ENCODE measurements around the gene PRM1.

PRM1 gene

DNA sequence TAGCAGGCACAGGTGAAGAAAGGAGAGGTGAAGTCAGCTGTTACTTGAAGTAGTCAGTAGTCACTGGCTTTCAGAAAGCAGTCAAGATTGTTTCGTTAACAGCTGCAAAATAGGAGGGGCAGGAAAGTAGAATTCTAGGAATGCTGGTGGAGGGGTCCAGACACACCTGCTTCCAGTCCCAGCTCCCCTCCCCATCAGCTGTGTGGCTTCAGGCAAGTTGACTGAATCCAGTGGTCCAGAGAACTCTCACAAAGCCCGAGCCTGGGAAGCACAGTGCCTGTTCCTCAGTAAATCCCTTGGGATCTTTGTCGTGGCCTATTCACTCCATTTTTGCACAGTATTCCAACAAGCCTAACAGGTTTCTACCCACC, 20.5 kb downstream of the PRM1 start:
- CTCF ChIA-PET = interaction anchor here (0.6 kb wide), 2 partner anchors 96 to 274 kb away, joined by 3 to 4 read pairs; no protein-coding TSS in a partner anchor
- no peak for DNase-seq (ENCODE audit: extremely low spot score)
- TF ChIP-seq SUZ12 (IDR thresholded peaks at IDR 0.05) (no peak), FOXM1 (IDR thresholded peaks at IDR 0.05; ENCODE audit: borderline replicate concordance) (no peak), PKNOX1 (IDR thresholded peaks at IDR 0.05) (no peak), ARNT (IDR thresholded peaks at IDR 0.05) (no peak), L3MBTL2 (conservative IDR thresholded peaks at IDR 0.05) (no peak), NFRKB (IDR thresholded peaks at IDR 0.05) (no peak), ELF4 (IDR thresholded peaks at IDR 0.05) (no peak), HDGF (IDR thresholded peaks at IDR 0.05; ENCODE audit: borderline replicate concordance) (no peak), TARDBP (IDR thresholded peaks at IDR 0.05) (no peak), FOXA1 (IDR thresholded peaks at IDR 0.05) (no peak), FOXK2 (IDR thresholded peaks at IDR 0.05) (no peak), BHLHE40 (IDR thresholded peaks at IDR 0.05; ENCODE audit: borderline replicate concordance) (no peak), CTBP1 (IDR thresholded peaks at IDR 0.05; ENCODE audit: borderline replicate concordance) (no peak), LEF1 (IDR thresholded peaks at IDR 0.05; ENCODE audit: borderline replicate concordance) (no peak), ZNF384 (IDR thresholded peaks at IDR 0.05) (no peak), SP1 (IDR thresholded peaks at IDR 0.05) (no peak)
- POLR2A ChIA-PET = no interaction called here

DNA sequence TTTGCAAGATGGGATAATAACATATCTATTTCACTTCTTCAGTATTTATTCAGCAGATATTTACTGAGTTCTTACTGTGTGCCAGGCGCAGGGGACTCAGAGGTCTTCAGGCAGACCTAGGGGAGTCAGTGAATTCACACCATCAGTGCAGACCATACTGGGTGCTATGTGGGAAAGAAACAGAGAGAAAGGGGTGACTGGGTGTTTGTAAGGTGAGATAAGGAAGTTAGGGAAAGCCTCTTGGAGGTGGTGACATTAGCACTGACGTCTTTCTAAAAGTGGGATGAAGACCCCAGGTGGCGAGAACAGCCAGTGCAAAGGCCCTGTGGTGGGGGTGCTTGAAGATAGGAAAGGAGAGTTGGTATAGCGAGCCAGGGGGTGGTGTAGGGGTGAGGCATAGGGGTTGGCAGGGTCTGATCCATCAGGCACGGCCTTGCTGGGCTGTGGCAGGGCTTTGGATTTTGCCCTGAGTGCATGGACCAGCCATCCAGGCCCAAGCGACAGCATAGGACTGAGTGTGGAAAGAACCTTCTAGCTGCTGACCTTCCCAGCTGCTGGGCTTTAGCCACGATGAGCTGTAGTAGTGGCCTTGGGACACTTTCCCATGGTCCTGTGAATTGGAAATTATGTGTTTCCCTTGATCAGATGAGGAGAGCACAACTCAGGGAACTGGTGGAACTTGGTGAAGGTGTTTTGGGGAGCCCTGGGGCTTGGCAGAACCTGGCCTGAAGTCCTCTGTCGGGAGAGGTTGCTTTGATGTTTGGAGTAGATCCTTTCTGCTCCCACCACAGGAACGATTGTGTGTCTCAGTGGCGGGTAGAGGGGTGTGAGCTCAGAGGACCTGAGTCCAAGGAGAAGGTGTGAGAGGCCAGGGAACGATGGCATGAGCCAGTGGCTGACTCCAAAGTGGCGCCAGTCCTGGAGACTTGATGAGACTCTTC, 21.2 kb downstream of the PRM1 start:
- no peak for DNase-seq (ENCODE audit: extremely low spot score)
- CTCF ChIA-PET = interaction anchor here (0.6 kb wide), 2 partner anchors 96 to 273 kb away, joined by 3 to 4 read pairs; no protein-coding TSS in a partner anchor
- no peak for TF ChIP-seq SUZ12 (IDR thresholded peaks at IDR 0.05)
- POLR2A ChIA-PET = no interaction called here

DNA sequence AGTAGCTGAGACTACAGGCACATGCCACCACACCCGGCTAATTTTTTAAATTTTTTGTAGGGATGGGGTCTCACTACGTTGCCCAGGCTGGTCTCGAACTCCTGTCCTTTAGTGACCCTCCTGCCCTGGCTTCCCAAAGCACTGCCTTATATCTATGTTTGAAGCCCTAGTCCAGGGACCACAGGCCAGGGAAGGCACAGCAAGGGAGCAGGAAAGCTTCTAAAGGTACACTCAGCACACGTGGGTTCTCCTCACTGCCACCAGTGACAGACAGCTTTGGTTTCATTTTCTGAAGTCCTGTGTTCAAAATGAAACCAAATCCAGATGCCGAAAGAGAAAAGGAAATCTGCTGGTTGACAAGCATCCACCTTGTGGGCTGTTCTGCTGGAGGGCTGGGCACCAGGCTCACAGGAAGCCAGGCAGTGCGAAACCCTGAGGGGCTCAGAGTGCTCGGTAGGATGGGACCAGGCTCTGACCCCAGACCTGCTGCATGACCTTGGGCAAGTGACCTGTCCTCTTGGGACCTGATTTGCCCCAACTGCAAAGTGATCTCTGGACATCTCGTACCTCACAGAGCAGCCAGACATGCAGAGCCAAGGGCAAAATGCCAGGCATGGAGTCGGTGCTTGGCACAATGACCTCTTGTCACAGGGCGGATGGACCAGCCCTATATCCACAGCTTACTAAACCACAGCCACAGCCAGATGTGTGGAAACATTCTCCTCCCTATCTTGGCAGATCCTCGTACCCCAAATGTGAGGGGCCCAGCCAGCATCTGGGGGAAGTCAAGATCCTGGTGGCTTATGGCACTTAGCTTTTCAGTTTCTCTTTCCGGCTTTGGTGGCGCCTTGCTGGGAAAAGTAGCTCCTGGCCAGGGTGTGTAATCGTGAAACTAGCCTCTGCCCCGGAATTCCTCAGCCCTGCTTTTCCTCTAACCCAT, 22.3 kb downstream of the PRM1 start:
- TF ChIP-seq SP1 (IDR thresholded peaks at IDR 0.05) = no peak
- TF ChIP-seq ARNT (IDR thresholded peaks at IDR 0.05) = no peak
- TF ChIP-seq NFRKB (IDR thresholded peaks at IDR 0.05) = no peak
- TF ChIP-seq ELF4 (IDR thresholded peaks at IDR 0.05) = no peak
- TF ChIP-seq HDGF (IDR thresholded peaks at IDR 0.05; ENCODE audit: borderline replicate concordance) = no peak
- TF ChIP-seq BHLHE40 (IDR thresholded peaks at IDR 0.05; ENCODE audit: borderline replicate concordance) = no peak
- no peak for TF ChIP-seq CTBP1 (IDR thresholded peaks at IDR 0.05; ENCODE audit: borderline replicate concordance)
- no peak for TF ChIP-seq PKNOX1 (IDR thresholded peaks at IDR 0.05)
- no peak for TF ChIP-seq SUZ12 (IDR thresholded peaks at IDR 0.05)
- no peak for TF ChIP-seq LEF1 (IDR thresholded peaks at IDR 0.05; ENCODE audit: borderline replicate concordance)
- TF ChIP-seq FOXK2 (IDR thresholded peaks at IDR 0.05) = no peak
- no peak for TF ChIP-seq FOXA1 (IDR thresholded peaks at IDR 0.05)
- TF ChIP-seq ZNF384 (IDR thresholded peaks at IDR 0.05) = no peak
- TF ChIP-seq TARDBP (IDR thresholded peaks at IDR 0.05) = no peak
- TF ChIP-seq FOXM1 (IDR thresholded peaks at IDR 0.05; ENCODE audit: borderline replicate concordance) = no peak
- TF ChIP-seq L3MBTL2 (conservative IDR thresholded peaks at IDR 0.05) = no peak
- CTCF ChIA-PET = interaction anchor here (0.9 kb wide), 1 partner anchor 128 kb away, joined by 4 read pairs; no protein-coding TSS in a partner anchor
- POLR2A ChIA-PET = no interaction called here
- no peak for DNase-seq (ENCODE audit: extremely low spot score)

GRCh38 chr16:11257131-11257938, 23.8 kb downstream of the PRM1 start:
- CTCF ChIA-PET = interaction anchor here (0.6 to 2.3 kb wide), 6 partner anchors 12 to 291 kb away, joined by 3 to 9 read pairs (median 4); partner anchors contain the start of gene TNP2
- POLR2A ChIA-PET = interaction anchor here (0.6 to 1.9 kb wide), 5 partner anchors 11 to 101 kb away, joined by 3 to 11 read pairs (median 4); no protein-coding TSS in a partner anchor
- DNase-seq (ENCODE audit: extremely low spot score) = peak; percentile 77
- no peak for TF ChIP-seq SP1 (IDR thresholded peaks at IDR 0.05)
- TF ChIP-seq L3MBTL2 (conservative IDR thresholded peaks at IDR 0.05) = peak; percentile 64

DNA sequence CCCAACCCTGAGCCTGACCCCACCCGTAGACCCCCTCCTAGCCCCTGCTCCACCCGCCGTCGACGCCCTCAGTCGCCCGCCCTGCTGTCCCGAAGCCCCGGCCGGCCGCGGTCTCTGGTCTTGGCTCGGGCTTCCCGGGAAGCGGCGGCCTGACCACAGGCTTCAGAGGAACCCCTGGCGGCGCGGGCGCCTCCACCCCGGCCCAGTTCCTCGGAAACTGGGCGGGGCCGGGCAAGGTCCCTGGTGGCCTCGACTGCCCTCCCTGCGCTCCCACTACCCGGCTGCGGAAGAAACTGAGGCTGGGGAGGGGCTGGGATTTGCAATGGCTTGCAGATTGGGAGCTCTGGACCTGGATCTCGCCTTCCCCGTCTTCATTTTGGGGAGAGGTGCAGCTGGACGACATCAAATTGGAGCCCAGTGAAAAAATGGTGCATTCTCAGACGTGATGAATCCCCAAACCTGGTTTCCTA, 24.4 kb downstream of the PRM1 start:
- no peak for DNase-seq (ENCODE audit: extremely low spot score)

More for the DNA sequence above, 24.4 kb downstream of the PRM1 start:
- POLR2A ChIA-PET = interaction anchor here (0.6 to 1.9 kb wide), 23 partner anchors 10 to 285 kb away, joined by 3 to 16 read pairs (median 4); partner anchors contain the start of genes PRM3, RMI2 and TNP2
- no peak for TF ChIP-seq ELF4 (IDR thresholded peaks at IDR 0.05)
- no peak for TF ChIP-seq HDGF (IDR thresholded peaks at IDR 0.05; ENCODE audit: borderline replicate concordance)
- TF ChIP-seq FOXM1 (IDR thresholded peaks at IDR 0.05; ENCODE audit: borderline replicate concordance) = no peak
- TF ChIP-seq ZNF384 (IDR thresholded peaks at IDR 0.05) = no peak
- no peak; the same call in 1 of the 2 replicates for TF ChIP-seq L3MBTL2 (conservative IDR thresholded peaks at IDR 0.05)
- TF ChIP-seq LEF1 (IDR thresholded peaks at IDR 0.05; ENCODE audit: borderline replicate concordance) = no peak
- no peak for TF ChIP-seq PKNOX1 (IDR thresholded peaks at IDR 0.05)
- no peak for TF ChIP-seq NFRKB (IDR thresholded peaks at IDR 0.05)
- CTCF ChIA-PET = interaction anchor here (0.5 to 2.3 kb wide), 9 partner anchors 12 to 292 kb away, joined by 3 to 11 read pairs (median 4); partner anchors contain the start of gene TNP2
